Spleen (tissue), 7 donors: ENCODE results near the gene GRIK1.

Experiments
- POLR2AphosphoS5 ChIP-seq, 3 donors: sonication (generic); formaldehyde crosslinking; IDR thresholded peaks; one replicate each; pipeline ENCODE4 v1.5.1; 2017; ENCODE audit warnings: antibody characterized with exemption in 3 of 3
- TF ChIP-seq, protein P1 (sequence below), 11 experiments: fragments of 200-600 bp in 7 of 11; fragments of 450-650 bp in 4 of 11; sonication (generic) in 4 of 11; IDR thresholded peaks in 8 of 11; conservative IDR thresholded peaks in 3 of 11; 1 replicate in 7 of 11; 2 replicates in 4 of 11; pipeline versions ENCODE4 v1.4.0 to v1.8.0; 2016 to 2021; ENCODE audit warnings: antibody characterized with exemption in 11 of 11, inconsistent platforms in 4 of 11, mild to moderate bottlenecking in 1 of 11
- donor health status: DM: no; HTN: no; CAD: no; lungs with moderate emphysema.
- donor health status: DM: no; HTN: no; CAD: no.
- donor health status: DM: no; HTN: no; CAD: no.

DNA sequence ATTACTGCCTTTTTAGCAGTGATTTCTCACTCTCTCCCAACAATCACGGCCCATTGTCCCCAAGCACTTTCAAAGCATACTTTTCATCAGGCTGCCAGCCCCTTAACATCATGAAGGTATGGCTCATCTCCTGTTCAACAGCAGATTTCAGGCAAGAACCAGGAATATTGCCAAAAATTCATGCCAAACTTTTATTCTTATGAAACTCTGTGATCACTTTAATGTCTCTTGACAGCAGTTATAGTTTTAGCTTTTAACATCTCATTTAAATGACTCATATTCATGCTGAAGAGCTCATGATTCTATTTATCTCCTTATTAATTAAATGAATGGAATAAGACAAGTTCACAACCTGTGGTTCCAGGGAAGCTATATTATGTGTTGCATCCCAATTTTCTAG is 235.1 kb downstream of the GRIK1 start:
- TF ChIP-seq POLR2AphosphoS5 (IDR thresholded peaks at IDR 0.05), result no peak
- TF ChIP-seq, protein P1, sequence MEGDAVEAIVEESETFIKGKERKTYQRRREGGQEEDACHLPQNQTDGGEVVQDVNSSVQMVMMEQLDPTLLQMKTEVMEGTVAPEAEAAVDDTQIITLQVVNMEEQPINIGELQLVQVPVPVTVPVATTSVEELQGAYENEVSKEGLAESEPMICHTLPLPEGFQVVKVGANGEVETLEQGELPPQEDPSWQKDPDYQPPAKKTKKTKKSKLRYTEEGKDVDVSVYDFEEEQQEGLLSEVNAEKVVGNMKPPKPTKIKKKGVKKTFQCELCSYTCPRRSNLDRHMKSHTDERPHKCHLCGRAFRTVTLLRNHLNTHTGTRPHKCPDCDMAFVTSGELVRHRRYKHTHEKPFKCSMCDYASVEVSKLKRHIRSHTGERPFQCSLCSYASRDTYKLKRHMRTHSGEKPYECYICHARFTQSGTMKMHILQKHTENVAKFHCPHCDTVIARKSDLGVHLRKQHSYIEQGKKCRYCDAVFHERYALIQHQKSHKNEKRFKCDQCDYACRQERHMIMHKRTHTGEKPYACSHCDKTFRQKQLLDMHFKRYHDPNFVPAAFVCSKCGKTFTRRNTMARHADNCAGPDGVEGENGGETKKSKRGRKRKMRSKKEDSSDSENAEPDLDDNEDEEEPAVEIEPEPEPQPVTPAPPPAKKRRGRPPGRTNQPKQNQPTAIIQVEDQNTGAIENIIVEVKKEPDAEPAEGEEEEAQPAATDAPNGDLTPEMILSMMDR (IDR thresholded peaks at IDR 0.05 in 8 of 11, conservative IDR thresholded peaks at IDR 0.05 in 3 of 11), result no peak
